IMR-90 (cell line): ENCODE results near the gene TMEM253. TPM values are rescaled to one million over a fixed set of nuclear protein-coding genes. Genes with fewer than 3 reads are reported as not detected.

Source experiments
- ATAC-seq: fragments of 200-7000 bp; cut with Tn5 transposase; 2 replicates; pipeline ENCODE4 v1.9.1; 2020; ENCODE audit warnings: low read depth, mild to moderate bottlenecking, moderate library complexity
- BruUV-seq: library from RNA; stranded (reverse); fragments of 400-500 nt; replicated peaks from 2 replicates; lab custom pipeline; 2021; lab: Mats Ljungman, UMichigan
- CTCF ChIA-PET: fragments of 300-600 bp; formaldehyde crosslinking; extraction: SDS; loops from one replicate; lab custom pipeline; 2021; ENCODE audit warnings: antibody characterized with exemption; lab: Yijun Ruan, JAX
- POLR2A ChIA-PET: fragments of 300-600 bp; sonication (Branson Sonifier 250); formaldehyde crosslinking; loops from one replicate; lab custom pipeline; 2022; ENCODE audit warnings: antibody characterized with exemption; ENCODE audit not compliant: unreplicated experiment; lab: Charles Lee
- DNase-seq: peaks from one replicate; pipeline ENCODE4 v3.0.0; 2013
- H2AFZ ChIP-seq: replicated peaks from 2 replicates; pipeline ENCODE3; 2013; ENCODE audit warnings: low read length, mild to moderate bottlenecking; ENCODE audit not compliant: poor library complexity
- H2AK5ac ChIP-seq: 2 replicates; pipeline ENCODE4 v1.6.1; 2013; ENCODE audit warnings: low read depth, low read length, inconsistent platforms
- H2AK9ac ChIP-seq: replicated peaks from 2 replicates; pipeline ENCODE3; 2013; ENCODE audit warnings: mild to moderate bottlenecking, low read depth, low read length, moderate library complexity; ENCODE audit not compliant: poor library complexity
- H2BK120ac ChIP-seq: 2 replicates; pipeline ENCODE4 v1.6.1; 2013; ENCODE audit warnings: low read depth, low read length, inconsistent platforms
- H2BK15ac ChIP-seq: 3 replicates; pipeline ENCODE4 v1.6.1; 2013; ENCODE audit warnings: low read depth, low read length, inconsistent platforms
- H2BK20ac ChIP-seq: 2 replicates; pipeline ENCODE4 v1.6.1; 2013; ENCODE audit warnings: low read depth, mild to moderate bottlenecking, inconsistent platforms, low read length, moderate library complexity
- H2BK5ac ChIP-seq: 2 replicates; pipeline ENCODE4 v1.6.1; 2013; ENCODE audit warnings: mild to moderate bottlenecking, low read depth, low read length, inconsistent platforms; ENCODE audit not compliant: poor library complexity, severe bottlenecking
- H3K14ac ChIP-seq: replicated peaks from 2 replicates; pipeline ENCODE4 v1.6.1; 2013; ENCODE audit warnings: low read depth, low read length, inconsistent platforms
- H3K18ac ChIP-seq: 2 replicates; pipeline ENCODE4 v1.6.1; 2013; ENCODE audit warnings: low read depth, low read length, control low read depth
- H3K23ac ChIP-seq: 2 replicates; pipeline ENCODE4 v1.6.1; 2013; ENCODE audit warnings: low read depth, low read length, inconsistent platforms
- H3K27ac ChIP-seq: 2 replicates; pipeline ENCODE4 v1.5.1; 2013; ENCODE audit warnings: mild to moderate bottlenecking, control low read depth, low read length; ENCODE audit not compliant: insufficient read depth
- H3K27me3 ChIP-seq: 2 replicates; pipeline ENCODE4 v1.6.1; 2013; ENCODE audit warnings: low read length; ENCODE audit not compliant: control insufficient read depth, insufficient read depth
- H3K36me3 ChIP-seq: 2 replicates; pipeline ENCODE4 v1.6.1; 2013; ENCODE audit warnings: low read length, mixed read lengths; ENCODE audit not compliant: control insufficient read depth, insufficient read depth
- H3K4ac ChIP-seq: 2 replicates; pipeline ENCODE4 v1.6.1; 2013; ENCODE audit warnings: low read depth, low read length, inconsistent platforms
- H3K4me1 ChIP-seq: 2 replicates; pipeline ENCODE4 v1.6.1; 2013; ENCODE audit warnings: low read length, mixed read lengths; ENCODE audit not compliant: control insufficient read depth, insufficient read depth
- H3K4me2 ChIP-seq: 2 replicates; pipeline ENCODE4 v1.6.1; 2013; ENCODE audit warnings: low read depth, mild to moderate bottlenecking, control low read depth, low read length, moderate library complexity
- H3K4me3 ChIP-seq: 2 replicates; pipeline ENCODE4 v1.5.1; 2013; ENCODE audit warnings: low read depth, mild to moderate bottlenecking, control low read depth, low read length, moderate library complexity; ENCODE audit not compliant: insufficient read depth
- H3K56ac ChIP-seq: 2 replicates; pipeline ENCODE4 v1.6.1; 2013; ENCODE audit warnings: low read length, inconsistent platforms; ENCODE audit not compliant: insufficient read depth; ENCODE audit errors: extremely low read depth
- H3K79me1 ChIP-seq, 2 experiments: 2 replicates each; pipeline ENCODE4 v1.6.1; 2013; ENCODE audit warnings: low read length in 2 of 2, inconsistent platforms in 1 of 2, low read depth in 1 of 2
- H3K9ac ChIP-seq: 2 replicates; pipeline ENCODE4 v1.6.1; 2013; ENCODE audit warnings: low read depth, low read length, control low read depth
- H3K9me1 ChIP-seq: 2 replicates; pipeline ENCODE4 v1.6.1; 2013; ENCODE audit warnings: low read length, inconsistent platforms; ENCODE audit not compliant: insufficient read depth
- H3K9me3 ChIP-seq: 2 replicates; pipeline ENCODE4 v1.6.1; 2013; ENCODE audit warnings: low read length; ENCODE audit not compliant: control insufficient read depth, insufficient read depth
- H4K20me1 ChIP-seq: 2 replicates; pipeline ENCODE4 v1.6.1; 2013; ENCODE audit warnings: low read length, inconsistent platforms; ENCODE audit not compliant: insufficient read depth
- H4K5ac ChIP-seq: 2 replicates; pipeline ENCODE4 v1.6.1; 2013; ENCODE audit warnings: mild to moderate bottlenecking, low read depth, low read length, control low read depth
- H4K8ac ChIP-seq, 2 experiments: 2 replicates each; pipeline ENCODE4 v1.6.1; 2013; ENCODE audit warnings: low read depth in 2 of 2, low read length in 2 of 2, control low read depth in 1 of 2, inconsistent platforms in 1 of 2
- H4K91ac ChIP-seq: 2 replicates; pipeline ENCODE4 v1.6.1; 2013; ENCODE audit warnings: low read depth, low read length, inconsistent platforms; ENCODE audit not compliant: insufficient read depth
- BHLHE40 ChIP-seq: fragments of 150-350 bp; IDR thresholded peaks from 2 replicates; pipeline ENCODE4 v1.6.1; 2016; ENCODE audit warnings: mild to moderate bottlenecking, low read depth, low read length
- MAFK ChIP-seq: IDR thresholded peaks from 2 replicates; pipeline ENCODE4 v1.6.1; 2012; ENCODE audit warnings: low read depth, low read length, improper control_type of control experiment
- MXI1 ChIP-seq: IDR thresholded peaks from 2 replicates; pipeline ENCODE4 v1.6.1; 2012; ENCODE audit warnings: low read depth, mild to moderate bottlenecking, low read length, moderate library complexity, borderline replicate concordance
- NFE2L2 ChIP-seq: fragments of 150-350 bp; IDR thresholded peaks from 2 replicates; pipeline ENCODE4 v1.6.1; 2016; ENCODE audit warnings: low read depth, mild to moderate bottlenecking, low read length
- POLR2A ChIP-seq: IDR thresholded peaks from 2 replicates; pipeline ENCODE4 v1.6.1; 2012; ENCODE audit warnings: mild to moderate bottlenecking, low read depth, low read length
- RAD21 ChIP-seq: IDR thresholded peaks from 2 replicates; pipeline ENCODE4 v1.6.1; 2012; ENCODE audit warnings: low read length, improper control_type of control experiment
- RCOR1 ChIP-seq: IDR thresholded peaks from 2 replicates; pipeline ENCODE4 v1.6.1; 2012; ENCODE audit warnings: mild to moderate bottlenecking, low read length, improper control_type of control experiment; ENCODE audit not compliant: insufficient replicate concordance
- RFX5 ChIP-seq: IDR thresholded peaks from 2 replicates; pipeline ENCODE4 v1.8.0; 2012; ENCODE audit warnings: low read depth, mild to moderate bottlenecking, low read length, moderate library complexity
- SMC3 ChIP-seq: fragments of 150-350 bp; IDR thresholded peaks from 2 replicates; pipeline ENCODE4 v1.6.1; 2016; ENCODE audit warnings: low read depth, mild to moderate bottlenecking, antibody characterized with exemption, low read length, moderate library complexity
- WGBS, 2 experiments: methylation state at CpG; one replicate each; pipeline versions ENCODE4 v1.1.5 to v1.1.7; 2013; ENCODE audit warnings: missing lambda C conversion rate in 2 of 2; ENCODE audit not compliant: insufficient read length in 1 of 2; ENCODE audit errors: extremely low coverage in 2 of 2; 5-methylcytosine and 5-hydroxymethylcytosine counted together
- dilution Hi-C: fragments of 300-500 bp; cut with HindIII; formaldehyde crosslinking; loops from one replicate; pipeline ENCODE4 v1.14.3; 2018; ENCODE audit warnings: low sequenced_read_pairs; ENCODE audit not compliant: unreplicated experiment
- in situ Hi-C: fragments of 300-500 bp; cut with MboI; formaldehyde crosslinking; loops from 3 replicates; pipeline ENCODE4 v1.14.3; 2019; ENCODE audit warnings: low sequenced_read_pairs, inconsistent platforms, mixed read lengths
- intact Hi-C: fragments of 100-400 bp; cut with micrococcal nuclease; formaldehyde crosslinking; loops from 2 replicates; pipeline ENCODE4 v1.10.0; 2022
- polyA plus RNA-seq, 3 experiments: library from polyadenylated mRNA; depleted of rRNA; stranded (reverse); fragments of >200 nt; gene quantifications; 2 replicates each; pipeline ENCODE4 v1.2.3, GENCODE V29; 2012; ENCODE audit warnings: low replicate concordance in 1 of 3
- total RNA-seq: library from RNA; depleted of rRNA; stranded (reverse); fragments of >200 nt; gene quantifications from 2 replicates; pipeline ENCODE4 v1.2.3, GENCODE V29; 2012
- TF ChIP-seq, protein P1 (sequence below): conservative IDR thresholded peaks from 2 replicates; pipeline ENCODE4 v1.5.1; 2012; ENCODE audit warnings: mild to moderate bottlenecking, low read depth, low read length, improper control_type of control experiment
- TF ChIP-seq, protein P2 (sequence below): fragments of 150-350 bp; IDR thresholded peaks from 2 replicates; pipeline ENCODE4 v1.6.1; 2017; ENCODE audit warnings: mild to moderate bottlenecking, antibody characterized with exemption, low read length, low read depth

Gene TMEM253
- total and polyA plus RNA-seq, 2 of the 4 experiments (the other 2 are of a cell fraction): 0.07 TPM; not detected in 1

DNA sequence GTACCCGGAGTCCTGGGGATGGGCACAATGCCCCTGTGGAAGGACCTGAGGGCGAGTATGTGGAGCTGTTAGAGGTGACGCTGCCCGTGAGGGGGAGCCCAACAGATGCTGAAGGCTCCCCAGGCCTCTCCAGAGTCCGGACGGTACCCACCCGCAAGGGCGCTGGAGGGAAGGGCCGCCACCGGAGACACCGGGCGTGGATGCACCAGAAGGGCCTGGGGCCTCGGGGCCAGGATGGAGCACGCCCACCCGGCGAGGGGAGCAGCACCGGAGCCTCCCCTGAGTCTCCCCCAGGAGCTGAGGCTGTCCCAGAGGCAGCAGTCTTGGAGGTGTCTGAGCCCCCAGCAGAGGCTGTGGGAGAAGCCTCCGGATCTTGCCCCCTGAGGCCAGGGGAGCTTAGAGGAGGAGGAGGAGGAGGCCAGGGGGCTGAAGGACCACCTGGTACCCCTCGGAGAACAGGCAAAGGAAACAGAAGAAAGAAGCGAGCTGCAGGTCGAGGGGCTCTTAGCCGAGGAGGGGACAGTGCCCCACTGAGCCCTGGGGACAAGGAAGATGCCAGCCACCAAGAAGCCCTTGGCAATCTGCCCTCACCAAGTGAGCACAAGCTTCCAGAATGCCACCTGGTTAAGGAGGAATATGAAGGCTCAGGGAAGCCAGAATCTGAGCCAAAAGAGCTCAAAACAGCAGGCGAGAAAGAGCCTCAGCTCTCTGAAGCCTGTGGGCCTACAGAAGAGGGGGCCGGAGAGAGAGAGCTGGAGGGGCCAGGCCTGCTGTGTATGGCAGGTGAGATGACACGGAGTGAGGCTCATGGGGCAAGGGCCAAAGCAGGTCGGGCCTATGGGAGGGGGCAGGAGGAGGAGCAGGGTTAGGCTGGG, 26.2 kb upstream of the TMEM253 start:
- Histone ChIP-seq H3K9me3 (no peaks in the 10 kb centered on the region), H3K4ac (no peak overlapping the region), H2BK120ac (no peak overlapping the region), H3K56ac (no peak overlapping the region), H3K27me3 (no peaks in the 10 kb centered on the region), H3K4me1 (peaks cover 11% of the 10 kb centered on the region), H2AK5ac (no peak overlapping the region), H3K36me3 (peaks cover 64% of the 10 kb centered on the region), H2BK15ac (no peak overlapping the region), H3K9me1 (peaks cover 10% of the 10 kb centered on the region), H4K8ac (no peak overlapping the region), H3K23ac (no peak overlapping the region), H4K5ac (no peak overlapping the region), H3K79me1 (peaks cover 29 to 54% of the 10 kb centered on the region in 2 experiments), H3K4me2 (no peak overlapping the region), H2BK5ac (no peak overlapping the region), H3K14ac (no peak overlapping the region), H2AK9ac (no peak overlapping the region), H4K20me1 (peaks cover 10% of the 10 kb centered on the region), H4K91ac (no peak overlapping the region), H3K9ac (no peak overlapping the region), H2AFZ (peak overlapping the region; percentile 17), H3K18ac (no peak overlapping the region), H3K27ac (no peak overlapping the region), H3K4me3 (no peak overlapping the region), H2BK20ac (no peak overlapping the region)
- no peak for ATAC-seq
- no peak for DNase-seq
- ChIA-PET POLR2A (no interaction called here), CTCF (no interaction called here)
- intact Hi-C loops (no loop called here), dilution Hi-C loops (no loop called here), in situ Hi-C loops (loop anchor here (25.0 kb wide), 2 partner anchors 612 to 737 kb away; partner anchors contain the start of genes APEX1, CCNB1IP1, OSGEP and PARP2)
- no TSS peak for BruUV-seq
- 95% methylated on average over 6 of the region's 26 CpGs; no CpG with 5 or more reads in 1 of the 2 experiments for WGBS, 2 experiments
- TF ChIP-seq RFX5 (no peak), NFE2L2 (no peak), SMC3 (no peak), MXI1 (no peak), RAD21 (no peak), MAFK (no peak), BHLHE40 (no peak), RCOR1 (no peak), POLR2A (no peak)
- TF ChIP-seq, protein P1, sequence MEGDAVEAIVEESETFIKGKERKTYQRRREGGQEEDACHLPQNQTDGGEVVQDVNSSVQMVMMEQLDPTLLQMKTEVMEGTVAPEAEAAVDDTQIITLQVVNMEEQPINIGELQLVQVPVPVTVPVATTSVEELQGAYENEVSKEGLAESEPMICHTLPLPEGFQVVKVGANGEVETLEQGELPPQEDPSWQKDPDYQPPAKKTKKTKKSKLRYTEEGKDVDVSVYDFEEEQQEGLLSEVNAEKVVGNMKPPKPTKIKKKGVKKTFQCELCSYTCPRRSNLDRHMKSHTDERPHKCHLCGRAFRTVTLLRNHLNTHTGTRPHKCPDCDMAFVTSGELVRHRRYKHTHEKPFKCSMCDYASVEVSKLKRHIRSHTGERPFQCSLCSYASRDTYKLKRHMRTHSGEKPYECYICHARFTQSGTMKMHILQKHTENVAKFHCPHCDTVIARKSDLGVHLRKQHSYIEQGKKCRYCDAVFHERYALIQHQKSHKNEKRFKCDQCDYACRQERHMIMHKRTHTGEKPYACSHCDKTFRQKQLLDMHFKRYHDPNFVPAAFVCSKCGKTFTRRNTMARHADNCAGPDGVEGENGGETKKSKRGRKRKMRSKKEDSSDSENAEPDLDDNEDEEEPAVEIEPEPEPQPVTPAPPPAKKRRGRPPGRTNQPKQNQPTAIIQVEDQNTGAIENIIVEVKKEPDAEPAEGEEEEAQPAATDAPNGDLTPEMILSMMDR: no peak
- TF ChIP-seq, protein P2, sequence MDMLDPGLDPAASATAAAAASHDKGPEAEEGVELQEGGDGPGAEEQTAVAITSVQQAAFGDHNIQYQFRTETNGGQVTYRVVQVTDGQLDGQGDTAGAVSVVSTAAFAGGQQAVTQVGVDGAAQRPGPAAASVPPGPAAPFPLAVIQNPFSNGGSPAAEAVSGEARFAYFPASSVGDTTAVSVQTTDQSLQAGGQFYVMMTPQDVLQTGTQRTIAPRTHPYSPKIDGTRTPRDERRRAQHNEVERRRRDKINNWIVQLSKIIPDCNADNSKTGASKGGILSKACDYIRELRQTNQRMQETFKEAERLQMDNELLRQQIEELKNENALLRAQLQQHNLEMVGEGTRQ: no peak
